ENCODE data around the gene WNT3.

Gene WNT3

DNA sequence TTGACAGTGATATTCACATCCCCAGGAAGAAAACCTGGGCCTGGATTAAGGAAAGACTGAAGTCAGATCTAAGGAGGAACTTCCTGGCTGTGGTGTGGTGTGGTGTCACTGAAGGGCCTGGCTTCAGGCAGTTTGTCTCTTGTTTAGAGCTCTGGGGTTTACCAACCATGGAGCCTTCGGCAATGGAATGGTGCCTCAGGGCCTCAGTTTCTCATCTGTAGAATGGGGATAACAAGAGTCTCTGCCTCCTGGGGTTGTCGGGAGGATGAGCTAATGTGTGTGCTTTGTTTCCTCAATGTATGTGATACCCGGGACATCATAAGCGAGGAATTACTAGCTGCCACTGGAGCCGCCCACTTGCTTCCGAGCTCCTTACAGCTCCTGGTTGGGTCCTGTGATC is 12.7 kb downstream of the WNT3 start:
- DNase-seq, result no peak
- Mint-ChIP-seq H3K36me3 (ENCODE audit: low read depth) (no peaks in the 10 kb centered on the region), H3K4me3 (no peak overlapping the region), H3K27me3 (ENCODE audit: low read depth, poor library complexity) (peaks cover 19% of the 10 kb centered on the region), H3K27ac (no peak overlapping the region), H3K9me3 (no peaks in the 10 kb centered on the region), H3K4me1 (peaks cover 22% of the 10 kb centered on the region)
- TF ChIP-seq CTCF (IDR thresholded peaks at IDR 0.05), result no peak

DNA sequence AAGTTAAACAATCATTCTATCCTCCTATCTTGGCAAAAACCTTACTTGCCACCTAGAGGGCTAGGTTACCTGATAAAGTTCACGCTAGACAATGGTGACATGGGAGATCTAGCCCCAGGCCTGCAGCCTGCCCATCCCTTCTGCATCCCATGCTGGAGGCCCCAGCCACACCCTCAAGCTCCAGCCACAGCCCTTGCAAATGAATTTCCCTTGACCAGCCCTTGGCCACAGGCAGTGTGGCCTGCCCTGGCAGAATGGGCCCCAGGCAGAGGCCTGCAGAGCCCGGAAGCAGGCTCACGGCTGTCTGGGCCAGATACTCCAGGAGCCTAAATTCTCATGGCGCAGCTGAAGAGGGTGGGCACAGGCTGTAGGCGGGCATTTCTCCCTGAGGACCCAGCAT is 14.9 kb downstream of the WNT3 start:
- Mint-ChIP-seq H3K27ac (no peak overlapping the region), H3K4me3 (no peak overlapping the region), H3K9me3 (no peaks in the 10 kb centered on the region), H3K36me3 (ENCODE audit: low read depth) (no peaks in the 10 kb centered on the region), H3K4me1 (peaks cover 3% of the 10 kb centered on the region), H3K27me3 (ENCODE audit: low read depth, poor library complexity) (peaks cover 11% of the 10 kb centered on the region)
- TF ChIP-seq CTCF (IDR thresholded peaks at IDR 0.05), result no peak
- no peak for DNase-seq

- no peak for TF ChIP-seq CTCF (IDR thresholded peaks at IDR 0.05)
Measured at GRCh38 chr17:46802800-46803199, 15.7 kb downstream of the WNT3 start.

GRCh38 chr17:46800573-46800972 is 17.9 kb downstream of the WNT3 start:
- H3K36me3 Mint-ChIP-seq (ENCODE audit: low read depth), result no peaks in the 10 kb centered on the region
- H3K27me3 Mint-ChIP-seq (ENCODE audit: low read depth, poor library complexity), result peaks cover 7% of the 10 kb centered on the region

More at GRCh38 chr17:46802800-46803199, 15.7 kb downstream of the WNT3 start:
- H3K9me3 Mint-ChIP-seq, result no peaks in the 10 kb centered on the region
- no peak overlapping the region for H3K4me3 Mint-ChIP-seq
- H3K27me3 Mint-ChIP-seq (ENCODE audit: low read depth, poor library complexity), result peaks cover 11% of the 10 kb centered on the region
- DNase-seq, result no peak
- no peak overlapping the region for H3K27ac Mint-ChIP-seq
- H3K4me1 Mint-ChIP-seq, result no peaks in the 10 kb centered on the region
- no peaks in the 10 kb centered on the region for H3K36me3 Mint-ChIP-seq (ENCODE audit: low read depth)

GRCh38 chr17:46796956-46797530 is 21.4 kb downstream of the WNT3 start:
- no peak overlapping the region for H3K27ac Mint-ChIP-seq
- no peaks in the 10 kb centered on the region for H3K36me3 Mint-ChIP-seq (ENCODE audit: low read depth)
- peaks cover 25% of the 10 kb centered on the region for H3K27me3 Mint-ChIP-seq (ENCODE audit: low read depth, poor library complexity)
- H3K4me1 Mint-ChIP-seq, result peaks cover 11% of the 10 kb centered on the region
- DNase-seq, result no peak
- H3K9me3 Mint-ChIP-seq, result no peaks in the 10 kb centered on the region
- no peak for TF ChIP-seq CTCF (IDR thresholded peaks at IDR 0.05)
- H3K4me3 Mint-ChIP-seq, result no peak overlapping the region

More at GRCh38 chr17:46800573-46800972, 17.9 kb downstream of the WNT3 start:
- no peaks in the 10 kb centered on the region for H3K9me3 Mint-ChIP-seq
- H3K27ac Mint-ChIP-seq, result no peak overlapping the region
- H3K4me3 Mint-ChIP-seq, result no peak overlapping the region
- no peak for DNase-seq
- TF ChIP-seq CTCF (IDR thresholded peaks at IDR 0.05), result no peak
- H3K4me1 Mint-ChIP-seq, result peaks cover 4% of the 10 kb centered on the region

DNA sequence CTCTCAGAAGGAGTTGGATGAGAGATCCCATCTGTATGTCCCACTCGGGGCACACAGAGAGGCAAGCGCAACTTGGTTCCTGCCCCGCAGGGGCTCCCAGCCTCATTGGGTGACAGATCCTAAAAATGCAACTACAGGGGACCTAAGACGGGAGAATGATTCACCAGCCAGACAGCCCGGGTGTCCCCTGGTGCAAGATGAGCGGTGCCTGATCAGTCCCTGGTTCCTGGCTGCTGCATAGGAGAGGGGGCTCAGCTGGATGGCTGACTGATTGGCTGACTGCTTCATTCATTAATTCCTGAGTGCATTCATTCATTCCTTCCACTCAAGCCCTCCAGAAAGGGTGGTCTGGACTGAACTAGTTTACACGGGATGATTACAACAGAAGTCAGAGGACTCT is 22.0 kb downstream of the WNT3 start:
- Mint-ChIP-seq H3K9me3 (no peaks in the 10 kb centered on the region), H3K4me3 (no peak overlapping the region), H3K4me1 (peaks cover 11% of the 10 kb centered on the region), H3K27me3 (ENCODE audit: low read depth, poor library complexity) (peaks cover 26% of the 10 kb centered on the region), H3K36me3 (ENCODE audit: low read depth) (no peaks in the 10 kb centered on the region), H3K27ac (no peak overlapping the region)
- DNase-seq, result no peak
- TF ChIP-seq CTCF (IDR thresholded peaks at IDR 0.05), result no peak
